Measurements from ENCODE around the gene TSPAN5.

Gene TSPAN5

DNA sequence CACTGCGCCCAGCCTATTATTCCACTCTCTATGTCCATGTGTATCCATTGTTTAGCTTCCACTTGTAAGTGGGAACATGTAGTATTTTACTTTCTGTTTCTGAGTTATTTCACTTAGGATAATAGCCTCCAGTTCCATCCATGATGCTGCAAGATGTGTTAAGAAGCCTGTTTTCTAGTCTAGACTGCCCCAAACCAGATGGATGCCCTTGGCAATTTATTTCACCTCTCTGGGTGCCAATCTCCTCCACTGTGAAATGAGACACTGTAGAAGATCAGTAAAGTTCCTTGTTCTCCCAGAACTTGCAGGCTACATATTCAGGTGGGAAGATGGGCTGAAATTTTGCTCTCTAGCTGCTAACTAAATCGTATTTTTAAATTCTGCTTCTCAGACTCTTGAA is 72.8 kb downstream of the TSPAN5 start:
- TF ChIP-seq, protein P1, sequence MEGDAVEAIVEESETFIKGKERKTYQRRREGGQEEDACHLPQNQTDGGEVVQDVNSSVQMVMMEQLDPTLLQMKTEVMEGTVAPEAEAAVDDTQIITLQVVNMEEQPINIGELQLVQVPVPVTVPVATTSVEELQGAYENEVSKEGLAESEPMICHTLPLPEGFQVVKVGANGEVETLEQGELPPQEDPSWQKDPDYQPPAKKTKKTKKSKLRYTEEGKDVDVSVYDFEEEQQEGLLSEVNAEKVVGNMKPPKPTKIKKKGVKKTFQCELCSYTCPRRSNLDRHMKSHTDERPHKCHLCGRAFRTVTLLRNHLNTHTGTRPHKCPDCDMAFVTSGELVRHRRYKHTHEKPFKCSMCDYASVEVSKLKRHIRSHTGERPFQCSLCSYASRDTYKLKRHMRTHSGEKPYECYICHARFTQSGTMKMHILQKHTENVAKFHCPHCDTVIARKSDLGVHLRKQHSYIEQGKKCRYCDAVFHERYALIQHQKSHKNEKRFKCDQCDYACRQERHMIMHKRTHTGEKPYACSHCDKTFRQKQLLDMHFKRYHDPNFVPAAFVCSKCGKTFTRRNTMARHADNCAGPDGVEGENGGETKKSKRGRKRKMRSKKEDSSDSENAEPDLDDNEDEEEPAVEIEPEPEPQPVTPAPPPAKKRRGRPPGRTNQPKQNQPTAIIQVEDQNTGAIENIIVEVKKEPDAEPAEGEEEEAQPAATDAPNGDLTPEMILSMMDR (IDR thresholded peaks at IDR 0.05; ENCODE audit: insufficient read depth, low read depth, low read length, missing control alignments): no peak
- H3K4me3 ChIP-seq (ENCODE audit: low read depth, low read length): no peak overlapping the region
- DNase-seq (ENCODE audit: low read depth): no peak

DNA sequence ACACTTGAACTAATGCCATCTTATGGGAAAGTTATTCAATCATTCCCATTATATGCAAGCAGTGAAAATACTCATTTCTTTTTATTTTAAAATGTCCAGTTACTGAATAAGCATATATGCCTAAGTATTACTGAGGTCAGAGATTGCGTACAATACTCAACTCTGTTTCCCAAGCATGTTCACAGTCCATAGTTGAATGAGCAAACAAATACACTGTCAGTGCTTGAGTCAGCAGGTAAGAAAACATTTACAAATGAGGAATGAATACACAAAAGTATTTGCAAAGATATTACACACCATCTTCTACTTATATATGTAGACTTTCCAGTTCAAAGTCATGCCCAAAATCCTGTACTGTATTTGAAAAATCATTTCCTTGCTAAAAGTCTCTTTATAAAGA is 74.1 kb downstream of the TSPAN5 start:
- no peak for DNase-seq (ENCODE audit: low read depth)
- TF ChIP-seq, protein P1 (IDR thresholded peaks at IDR 0.05; ENCODE audit: insufficient read depth, low read depth, low read length, missing control alignments): no peak
- H3K4me3 ChIP-seq (ENCODE audit: low read depth, low read length): no peak overlapping the region

DNA sequence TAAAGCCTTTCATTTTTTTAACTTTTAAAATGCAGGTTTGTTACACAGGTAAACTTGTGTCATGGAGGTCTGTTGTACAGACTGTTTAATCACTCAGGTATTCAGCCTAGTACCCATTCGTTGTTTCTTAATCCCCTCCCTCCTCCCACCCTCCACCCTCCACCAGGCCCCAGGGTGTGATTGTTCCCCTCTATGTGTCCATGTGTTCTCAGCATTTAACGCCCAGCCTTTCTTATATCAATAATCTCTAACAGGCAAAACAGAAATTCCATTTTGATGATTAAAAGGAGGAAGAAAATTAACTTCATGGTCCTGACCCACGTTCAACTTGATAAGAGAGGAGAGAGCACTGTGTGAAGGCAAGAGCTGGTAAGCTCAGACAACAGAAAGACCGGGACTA is 75.1 kb downstream of the TSPAN5 start:
- DNase-seq (ENCODE audit: low read depth): no peak
- TF ChIP-seq, protein P1 (IDR thresholded peaks at IDR 0.05; ENCODE audit: insufficient read depth, low read depth, low read length, missing control alignments): no peak
- no peak overlapping the region for H3K4me3 ChIP-seq (ENCODE audit: low read depth, low read length)

DNA sequence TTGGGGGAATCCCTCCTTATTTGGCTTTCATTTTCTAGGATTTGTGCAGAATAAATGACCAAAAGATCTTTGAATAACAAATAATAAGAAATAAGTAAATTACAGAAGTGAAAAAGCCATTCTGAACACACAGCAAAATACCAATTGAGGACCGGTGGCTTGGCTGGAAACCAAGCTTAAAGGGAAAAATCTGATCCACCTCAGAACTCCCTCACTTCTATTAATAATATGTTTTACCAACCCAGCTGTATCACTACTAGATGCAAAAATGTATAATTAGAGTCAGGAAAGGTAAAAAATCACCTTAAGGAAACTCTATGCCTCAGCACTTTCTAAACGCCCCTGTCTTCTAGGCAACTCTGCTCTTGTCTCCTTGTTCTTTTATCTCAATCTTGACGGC is 77.3 kb downstream of the TSPAN5 start:
- TF ChIP-seq, protein P1 (IDR thresholded peaks at IDR 0.05; ENCODE audit: insufficient read depth, low read depth, low read length, missing control alignments): no peak
- H3K4me3 ChIP-seq (ENCODE audit: low read depth, low read length): no peak overlapping the region
- no peak for DNase-seq (ENCODE audit: low read depth)

DNA sequence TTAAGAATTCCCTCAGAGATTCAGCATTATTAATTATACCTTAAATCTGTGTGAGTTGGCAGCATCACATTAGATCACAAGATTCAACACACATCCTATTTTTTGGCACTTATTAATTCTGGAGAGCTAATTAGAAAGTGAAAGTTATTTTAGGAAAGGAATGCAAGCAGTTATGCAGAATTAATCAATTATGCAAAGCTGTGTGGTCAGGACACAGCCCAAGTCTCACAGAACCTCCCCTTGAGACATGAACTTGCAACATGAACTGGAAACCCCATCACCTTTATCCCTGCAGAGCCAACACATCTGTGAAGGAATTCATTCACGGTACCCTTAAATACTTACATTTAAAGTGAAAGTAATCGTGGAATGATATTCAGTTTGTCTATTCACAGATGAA is 80.5 kb downstream of the TSPAN5 start:
- no peak for DNase-seq (ENCODE audit: low read depth)
- H3K4me3 ChIP-seq (ENCODE audit: low read depth, low read length): no peak overlapping the region
- TF ChIP-seq, protein P1 (IDR thresholded peaks at IDR 0.05; ENCODE audit: insufficient read depth, low read depth, low read length, missing control alignments): no peak

DNA sequence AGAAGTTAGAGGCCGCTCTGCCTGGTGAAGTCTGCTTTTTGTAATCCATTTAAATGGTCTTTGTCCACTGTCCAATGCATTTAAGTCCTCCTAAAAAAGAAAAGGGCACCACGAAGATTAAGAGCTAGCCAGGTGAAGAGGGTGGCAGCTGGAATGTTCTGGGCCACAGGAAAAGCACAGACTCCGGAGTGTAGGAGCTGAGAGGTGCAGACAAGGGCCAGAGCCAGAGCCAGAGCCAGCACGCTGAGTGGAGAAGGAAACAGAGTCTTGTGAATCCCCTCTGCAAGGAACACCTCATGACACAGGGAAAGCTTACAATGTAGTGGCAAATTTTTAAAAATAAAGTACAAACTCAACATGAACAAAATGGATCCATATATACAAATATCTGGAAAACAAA is 83.6 kb downstream of the TSPAN5 start:
- TF ChIP-seq, protein P1 (IDR thresholded peaks at IDR 0.05; ENCODE audit: insufficient read depth, low read depth, low read length, missing control alignments): no peak
- no peak overlapping the region for H3K4me3 ChIP-seq (ENCODE audit: low read depth, low read length)
- DNase-seq (ENCODE audit: low read depth): no peak

DNA sequence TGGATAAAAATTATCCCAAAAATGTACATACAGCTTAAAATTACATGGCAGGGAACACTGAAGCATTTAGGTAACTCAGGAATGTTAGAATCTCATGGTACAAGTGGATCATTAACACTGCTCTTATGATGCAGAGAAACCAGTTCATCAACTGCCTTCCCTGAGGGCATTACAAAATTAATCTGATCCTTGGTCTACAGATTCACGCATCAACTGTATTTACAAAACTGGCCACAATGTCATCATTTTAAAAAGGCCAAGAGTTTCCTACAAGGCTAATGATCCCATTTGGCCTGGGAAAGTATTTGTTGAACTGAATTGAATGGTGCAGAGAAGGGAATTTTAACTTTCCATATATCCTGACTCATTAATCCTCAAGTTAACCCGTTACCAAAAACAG is 84.6 kb downstream of the TSPAN5 start:
- no peak overlapping the region for H3K4me3 ChIP-seq (ENCODE audit: low read depth, low read length)
- TF ChIP-seq, protein P1 (IDR thresholded peaks at IDR 0.05; ENCODE audit: insufficient read depth, low read depth, low read length, missing control alignments): no peak
- no peak for DNase-seq (ENCODE audit: low read depth)

Measured in GM12865 (cell line).